HG03439 (cell line): ENCODE results near the gene ERBB2.

Experiments
- ATAC-seq: cut with Tn5 transposase; IDR thresholded peaks from one replicate; pipeline ENCODE4 v1.9.1; 2021; ENCODE audit warnings: mild to moderate bottlenecking, moderate library complexity; ENCODE audit not compliant: unreplicated experiment

The ERBB2 gene

DNA sequence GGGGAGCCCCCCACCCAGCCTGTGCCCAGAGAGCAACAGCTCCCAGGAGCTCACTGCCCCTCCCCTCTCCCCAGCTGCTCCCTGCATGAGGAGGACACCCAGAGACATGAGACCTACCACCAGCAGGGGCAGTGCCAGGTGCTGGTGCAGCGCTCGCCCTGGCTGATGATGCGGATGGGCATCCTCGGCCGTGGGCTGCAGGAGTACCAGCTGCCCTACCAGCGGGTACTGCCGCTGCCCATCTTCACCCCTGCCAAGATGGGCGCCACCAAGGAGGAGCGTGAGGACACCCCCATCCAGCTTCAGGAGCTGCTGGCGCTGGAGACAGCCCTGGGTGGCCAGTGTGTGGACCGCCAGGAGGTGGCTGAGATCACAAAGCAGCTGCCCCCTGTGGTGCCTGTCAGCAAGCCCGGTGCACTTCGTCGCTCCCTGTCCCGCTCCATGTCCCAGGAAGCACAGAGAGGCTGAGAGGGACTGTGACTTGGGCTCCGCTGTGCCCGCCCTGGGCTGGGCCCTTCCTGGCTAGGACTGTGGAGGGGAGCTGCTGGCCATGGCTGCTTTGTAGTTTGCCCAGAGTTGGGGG lies 34.1 kb upstream of the ERBB2 start:
- no peak for ATAC-seq

DNA sequence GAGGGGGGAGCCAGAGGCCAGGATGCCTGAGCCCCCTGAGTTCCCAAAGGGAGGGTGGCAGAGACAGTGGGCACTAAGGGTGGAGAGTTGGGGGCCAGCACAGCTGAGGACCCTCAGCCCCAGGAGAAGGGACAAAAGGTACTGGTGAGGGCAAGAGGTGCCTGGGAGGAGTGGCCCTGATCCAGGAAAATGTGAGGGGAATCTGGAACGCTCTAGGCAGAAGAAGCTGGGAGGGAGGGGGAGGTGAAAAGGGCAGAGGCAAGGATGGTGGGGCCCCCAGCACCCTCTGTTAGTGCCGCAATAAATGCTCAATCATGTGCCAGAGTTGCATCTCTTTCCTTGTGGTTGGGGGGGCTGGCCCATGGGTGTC lies 33.6 kb upstream of the ERBB2 start:
- no peak for ATAC-seq

DNA sequence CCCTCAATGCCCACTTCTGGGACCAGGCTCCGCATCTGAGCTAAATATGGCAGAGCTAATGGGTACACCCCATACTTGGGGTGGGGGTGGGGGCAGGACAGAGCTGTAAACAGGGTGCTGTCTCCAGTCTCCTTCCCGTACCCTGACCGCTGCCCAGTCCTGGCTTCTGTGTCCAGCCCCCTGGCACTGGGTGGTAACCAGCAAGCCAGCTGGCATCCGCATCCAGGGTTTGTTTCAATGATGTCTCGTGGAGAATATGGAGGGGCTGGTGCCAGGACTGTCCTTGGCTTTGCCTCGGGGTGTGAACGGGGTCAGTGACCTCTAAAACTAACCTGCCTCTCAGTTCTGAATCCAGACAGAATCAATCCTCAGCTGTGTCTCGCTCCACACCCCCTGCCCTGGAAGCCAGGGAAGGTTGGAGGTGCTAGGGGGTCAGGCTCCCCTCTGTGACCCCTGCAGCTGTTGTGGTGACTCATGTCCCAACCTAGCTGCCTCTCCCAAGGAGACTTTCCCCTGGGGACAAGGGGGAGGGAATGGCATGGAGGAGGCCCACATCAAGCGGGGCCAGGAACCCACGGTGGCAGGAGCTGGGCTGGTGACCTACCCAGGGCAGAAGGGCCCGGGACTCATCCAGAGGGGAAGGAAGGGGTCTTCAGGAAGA lies 33.1 kb upstream of the ERBB2 start:
- ATAC-seq = no peak

DNA sequence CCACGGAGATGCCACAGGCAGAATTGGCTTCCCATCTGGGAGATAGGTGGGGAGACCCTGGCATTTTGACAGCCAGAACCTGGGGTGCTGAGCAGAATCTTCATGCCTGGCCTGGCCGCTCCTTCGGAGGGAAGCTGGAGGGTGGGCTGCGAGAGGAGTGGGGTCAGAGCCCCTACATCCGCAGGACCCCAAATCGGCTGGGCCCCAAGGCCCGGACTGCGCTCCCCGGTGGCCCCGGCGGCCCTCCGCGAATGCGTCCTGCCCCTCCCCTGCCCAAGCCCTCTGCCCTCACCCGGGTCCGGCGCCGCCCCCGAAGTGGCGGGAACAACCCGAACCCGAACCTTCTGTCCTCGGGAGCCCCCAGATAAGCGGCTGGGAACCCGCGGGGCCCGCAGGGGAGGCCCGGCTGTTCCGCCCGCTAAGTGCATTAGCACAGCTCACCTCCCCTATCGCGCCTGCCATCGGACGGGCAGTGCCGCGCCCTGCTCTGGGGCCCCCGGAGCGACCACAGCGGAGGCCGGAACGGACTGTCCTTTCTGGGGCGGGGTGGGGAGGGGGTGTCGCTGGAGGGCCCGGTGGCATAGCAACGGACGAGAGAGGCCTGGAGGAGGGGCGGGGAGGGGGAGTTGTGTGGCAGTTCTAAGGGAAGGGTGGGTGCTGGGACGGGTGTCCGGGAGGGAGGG lies 32.5 kb upstream of the ERBB2 start:
- ATAC-seq = no peak

DNA sequence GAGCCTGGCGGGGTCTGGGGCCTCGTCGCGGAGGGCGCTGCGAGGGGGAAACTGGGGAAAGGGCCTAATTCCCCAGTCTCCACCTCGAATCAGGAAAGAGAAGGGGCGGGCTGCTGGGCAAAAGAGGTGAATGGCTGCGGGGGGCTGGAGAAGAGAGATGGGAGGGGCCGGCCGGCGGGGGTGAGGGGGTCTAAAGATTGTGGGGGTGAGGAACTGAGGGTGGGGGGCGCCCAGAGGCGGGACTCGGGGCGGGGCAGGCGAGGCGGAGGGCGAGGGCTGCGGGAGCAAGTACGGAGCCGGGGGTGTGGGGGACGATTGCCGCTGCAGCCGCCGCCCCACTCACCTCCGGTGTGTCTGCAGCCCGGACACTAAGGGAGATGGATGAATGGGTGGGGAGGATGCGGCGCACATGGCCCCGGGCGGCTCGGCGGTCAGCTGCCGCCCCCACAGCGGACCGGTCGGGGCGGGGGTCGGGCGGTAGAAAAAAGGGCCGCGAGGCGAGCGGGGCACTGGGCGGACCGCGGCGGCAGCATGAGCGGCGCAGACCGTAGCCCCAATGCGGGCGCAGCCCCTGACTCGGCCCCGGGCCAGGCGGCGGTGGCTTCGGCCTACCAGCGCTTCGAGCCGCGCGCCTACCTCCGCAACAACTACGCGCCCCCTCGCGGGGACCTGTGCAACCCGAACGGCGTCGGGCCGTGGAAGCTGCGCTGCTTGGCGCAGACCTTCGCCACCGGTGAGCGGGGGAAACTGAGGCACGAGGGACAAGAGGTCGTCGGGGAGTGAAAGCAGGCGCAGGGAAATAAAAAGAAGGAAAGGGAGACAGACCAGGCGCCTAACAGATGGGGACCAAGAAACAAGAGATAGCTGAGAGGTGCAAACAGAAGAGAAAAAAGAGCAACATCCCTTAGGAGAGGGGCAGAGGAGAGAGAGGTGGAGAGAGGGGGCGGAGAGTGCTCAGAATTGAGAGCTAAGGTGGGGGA lies 31.6 kb upstream of the ERBB2 start, which contains the start of gene PNMT:
PNMT (plus strand) TSS at position 509 of the 980 bp plus-strand sequence; CDS start at position 532, 23 bp downstream.
- ATAC-seq = no peak

DNA sequence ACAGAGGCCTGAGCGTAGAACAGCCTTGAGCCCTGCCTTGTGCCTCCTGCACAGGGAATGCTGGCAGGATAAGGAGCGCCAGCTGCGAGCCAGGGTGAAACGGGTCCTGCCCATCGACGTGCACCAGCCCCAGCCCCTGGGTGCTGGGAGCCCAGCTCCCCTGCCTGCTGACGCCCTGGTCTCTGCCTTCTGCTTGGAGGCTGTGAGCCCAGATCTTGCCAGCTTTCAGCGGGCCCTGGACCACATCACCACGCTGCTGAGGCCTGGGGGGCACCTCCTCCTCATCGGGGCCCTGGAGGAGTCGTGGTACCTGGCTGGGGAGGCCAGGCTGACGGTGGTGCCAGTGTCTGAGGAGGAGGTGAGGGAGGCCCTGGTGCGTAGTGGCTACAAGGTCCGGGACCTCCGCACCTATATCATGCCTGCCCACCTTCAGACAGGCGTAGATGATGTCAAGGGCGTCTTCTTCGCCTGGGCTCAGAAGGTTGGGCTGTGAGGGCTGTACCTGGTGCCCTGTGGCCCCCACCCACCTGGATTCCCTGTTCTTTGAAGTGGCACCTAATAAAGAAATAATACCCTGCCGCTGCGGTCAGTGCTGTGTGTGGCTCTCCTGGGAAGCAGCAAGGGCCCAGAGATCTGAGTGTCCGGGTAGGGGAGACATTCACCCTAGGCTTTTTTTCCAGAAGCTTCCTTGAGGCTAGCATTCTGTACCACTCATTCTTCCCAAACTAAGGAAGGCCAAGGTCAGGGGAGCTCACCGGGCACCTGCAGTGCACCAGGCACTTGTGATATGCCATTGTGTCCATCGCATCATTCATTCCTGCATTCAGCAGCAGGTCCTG lies 29.7 kb upstream of the ERBB2 start:
- no peak for ATAC-seq

DNA sequence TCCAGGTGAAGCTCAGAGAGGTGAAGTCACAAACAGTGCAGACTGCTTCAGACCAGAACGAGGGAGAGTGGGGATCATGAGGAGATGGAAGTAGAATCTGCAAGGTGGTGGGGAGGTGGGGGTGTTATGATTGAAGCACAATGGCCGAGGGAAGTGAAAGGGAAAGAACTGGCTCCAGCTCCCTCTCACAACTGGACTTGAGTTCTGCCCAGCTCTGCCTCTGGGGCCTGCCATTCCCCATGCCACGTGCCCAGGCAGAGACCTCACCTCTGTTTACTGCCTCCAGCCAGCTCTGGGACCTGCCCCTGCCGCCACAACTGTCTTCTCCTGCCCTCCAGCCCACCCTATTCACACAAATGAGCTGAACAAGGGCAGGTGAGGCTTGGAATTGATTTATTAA lies 29.1 kb upstream of the ERBB2 start:
- no peak for ATAC-seq

DNA sequence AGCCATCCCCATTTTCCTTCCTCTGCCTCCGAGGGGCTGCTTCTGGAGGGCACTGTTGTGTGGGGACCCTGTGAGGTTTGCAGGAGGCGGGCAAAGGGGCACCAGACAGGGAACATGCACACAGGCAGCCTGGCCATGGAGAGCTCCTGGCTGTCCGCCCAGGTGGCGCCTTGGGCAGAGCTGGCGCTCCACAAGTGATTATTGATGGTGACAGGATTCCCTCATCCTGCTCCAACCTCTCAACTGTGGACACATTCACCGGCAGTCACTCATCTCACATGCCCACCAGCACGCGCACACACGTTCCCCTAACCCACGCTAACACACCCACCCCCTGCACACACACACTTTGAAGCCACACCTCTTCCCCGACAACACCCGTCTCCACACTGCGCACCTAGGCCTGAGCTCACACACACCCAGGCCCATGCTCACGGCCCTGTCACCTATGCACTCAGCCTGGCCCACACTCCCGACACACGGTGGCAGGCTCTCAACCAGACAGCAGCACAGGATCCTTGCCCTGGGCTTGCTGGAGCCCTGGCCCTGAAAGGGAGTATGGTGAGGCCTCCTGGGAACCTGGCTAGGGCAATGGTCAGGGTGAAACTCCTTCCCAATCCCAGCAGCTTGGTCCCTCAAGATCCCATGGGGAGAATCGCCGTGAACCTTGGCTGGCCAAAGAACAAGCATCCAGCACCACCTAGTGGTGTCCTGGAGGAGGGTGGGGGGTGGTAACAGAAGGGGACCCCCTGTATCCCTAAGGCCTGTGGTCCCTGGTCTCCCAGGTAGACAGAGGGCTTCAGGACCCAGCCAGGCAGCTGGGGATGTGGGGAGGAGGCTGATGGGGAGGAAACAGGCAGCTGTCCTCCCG lies 28.0 kb upstream of the ERBB2 start:
- ATAC-seq = no peak

DNA sequence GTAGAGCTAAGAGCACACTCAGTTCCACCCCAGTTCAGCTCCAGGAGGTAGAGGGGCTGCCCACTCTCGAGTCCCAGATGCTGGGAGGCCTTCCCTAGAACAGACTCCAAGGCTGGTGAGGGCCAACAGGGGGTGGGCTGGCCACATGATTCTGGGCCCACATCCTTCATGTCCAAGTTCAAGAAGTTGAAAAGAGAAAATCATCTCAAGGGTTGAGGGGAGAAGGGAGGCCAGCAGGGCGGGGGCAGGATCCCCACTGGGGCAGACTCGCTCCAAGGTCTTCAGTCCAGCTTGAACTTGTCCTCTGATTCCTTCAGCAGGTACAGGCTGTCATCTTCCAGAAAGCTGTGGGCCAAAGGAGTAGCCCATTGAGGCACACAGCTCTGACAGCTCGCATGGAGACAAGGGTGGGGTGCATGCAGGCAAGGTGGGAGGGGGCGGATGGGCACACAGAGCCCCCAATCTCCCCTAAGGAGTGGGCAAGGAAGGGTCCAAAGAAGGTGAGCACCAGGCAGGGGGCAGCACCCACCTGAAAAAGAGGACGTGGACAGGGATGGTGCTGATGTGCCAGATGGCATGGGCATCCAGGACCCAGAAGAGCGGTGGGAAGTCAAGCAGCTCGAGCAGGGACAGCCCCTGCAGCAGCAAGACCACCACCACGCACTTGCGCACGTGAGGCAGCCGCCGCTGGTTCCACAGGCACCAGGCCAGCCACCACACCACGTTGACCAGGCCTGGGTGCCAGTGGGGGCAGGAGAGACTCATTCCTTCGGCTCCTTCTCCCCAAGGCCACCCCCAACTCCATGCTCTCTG lies 27.1 kb upstream of the ERBB2 start:
- no peak for ATAC-seq

DNA sequence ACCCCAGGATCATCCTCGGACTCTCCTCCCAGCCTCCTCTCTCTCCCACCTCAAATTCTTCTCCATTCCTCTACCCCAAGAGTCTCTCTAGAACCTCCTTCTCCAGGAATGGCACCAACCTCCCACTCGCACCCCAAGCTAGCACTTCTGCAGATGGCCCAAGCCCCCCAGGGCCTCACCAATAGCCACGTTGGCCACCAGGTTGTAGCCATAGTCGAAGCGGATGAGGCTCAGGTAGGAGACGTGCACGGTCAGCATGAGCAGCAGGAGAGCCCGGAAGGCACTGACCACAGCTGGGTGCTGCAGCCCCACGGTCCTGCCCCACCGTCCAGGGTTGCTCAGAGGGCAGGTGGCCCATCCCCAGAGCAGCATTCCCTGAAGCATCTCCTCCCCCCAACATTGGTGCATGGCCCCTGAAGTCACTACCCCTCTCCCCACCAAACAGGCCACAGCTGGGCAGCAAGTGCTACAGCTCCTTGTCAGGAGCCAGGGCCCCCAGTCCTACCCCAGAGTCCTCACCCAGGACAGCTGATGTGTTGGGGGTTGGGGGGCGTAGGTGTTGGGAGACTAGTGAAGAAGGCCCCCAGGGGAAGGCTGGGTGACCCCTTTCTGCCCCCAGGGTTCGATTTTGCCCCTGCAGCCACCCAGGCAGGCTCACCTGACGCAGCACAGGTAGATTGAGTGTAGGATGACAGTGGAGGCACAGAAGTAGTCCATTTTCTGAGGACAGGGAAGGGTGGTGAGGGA lies 26.4 kb upstream of the ERBB2 start:
- ATAC-seq = no peak

DNA sequence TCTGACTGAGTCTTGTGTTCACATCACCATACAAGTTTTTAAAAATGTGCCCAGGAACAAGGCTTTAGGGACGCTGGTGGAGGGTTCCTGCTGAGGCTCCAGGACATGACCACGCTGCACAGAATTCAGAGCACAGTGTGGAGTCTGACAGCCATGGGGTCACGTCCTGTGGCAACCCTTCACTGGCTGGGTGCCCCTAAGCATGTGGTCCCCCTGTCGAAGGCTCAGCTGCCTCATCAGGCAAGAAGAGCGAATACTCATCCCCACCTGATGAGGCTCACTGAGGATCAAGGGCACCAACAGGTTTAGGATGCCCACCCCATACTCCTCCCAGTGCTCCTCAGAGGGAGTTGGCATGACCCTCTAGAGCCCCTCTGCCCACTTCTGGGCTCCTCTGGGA lies 25.7 kb upstream of the ERBB2 start:
- no peak for ATAC-seq

DNA sequence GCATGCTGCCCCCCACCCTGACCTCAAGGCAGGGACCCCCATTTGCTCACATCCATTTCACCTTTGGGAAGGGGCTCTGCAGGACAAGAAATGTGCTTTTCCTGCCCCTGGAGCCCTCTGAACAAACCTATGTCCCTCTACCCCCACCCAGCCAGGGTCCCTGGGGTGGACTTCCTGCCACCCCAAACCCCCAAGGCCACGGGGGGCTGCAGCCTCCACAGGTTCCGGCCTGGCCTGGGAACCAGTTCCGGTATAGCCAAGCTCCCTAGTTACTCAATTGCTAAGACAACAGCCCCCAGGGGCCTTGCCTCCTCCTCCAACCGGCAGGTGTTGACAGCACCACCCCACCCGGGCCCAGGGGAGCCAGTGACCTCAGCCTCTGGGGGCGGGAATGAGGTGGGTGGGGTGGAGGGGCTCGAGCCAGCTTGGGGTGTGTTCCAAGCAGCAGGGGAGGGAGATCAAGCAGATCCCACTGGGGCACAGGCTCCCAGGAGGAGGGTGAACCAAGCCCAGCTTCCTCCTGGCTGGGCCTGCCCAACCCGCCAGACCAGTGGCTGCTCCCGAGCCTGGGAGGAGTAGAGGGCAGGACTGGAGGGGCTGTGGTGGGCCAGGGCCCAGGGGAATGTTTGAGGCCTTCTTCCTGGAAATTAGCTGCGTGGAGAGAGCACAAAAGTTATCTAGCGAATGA lies 25.0 kb upstream of the ERBB2 start:
- ATAC-seq = no peak

DNA sequence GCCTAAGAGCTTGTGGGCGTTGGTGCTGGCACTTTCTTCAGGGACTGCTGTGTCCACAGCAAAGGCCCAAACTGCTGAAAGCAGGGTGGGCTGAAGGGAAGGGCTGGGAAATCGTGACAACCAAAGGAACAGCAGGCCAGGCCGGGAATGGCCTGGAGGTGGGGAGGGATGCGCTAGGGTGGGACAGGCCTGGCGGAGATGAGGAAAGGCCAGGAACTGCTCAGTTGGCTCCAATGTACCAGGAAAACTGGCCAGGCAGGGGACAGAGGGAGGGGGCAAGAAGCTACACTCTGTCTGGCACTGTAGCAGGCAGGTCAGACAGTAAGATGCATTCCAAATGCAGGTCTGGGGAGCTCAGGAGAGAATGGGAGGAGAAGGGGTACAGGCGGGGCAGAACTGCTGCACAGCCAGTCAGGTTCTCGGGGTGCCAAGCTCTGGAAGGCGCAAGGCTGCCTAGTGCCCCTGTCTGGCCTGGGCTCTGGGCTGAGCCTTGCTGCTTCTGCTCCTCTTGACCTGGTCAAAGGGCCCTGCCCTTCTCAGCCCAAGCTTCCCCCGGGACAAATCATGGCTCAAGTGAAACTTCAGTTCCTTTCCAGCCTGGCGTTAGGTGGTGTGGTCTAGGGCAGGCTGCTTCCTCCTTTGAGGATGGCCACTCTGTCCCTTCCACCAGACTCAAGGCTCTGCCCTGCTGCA lies 24.3 kb upstream of the ERBB2 start:
- no peak for ATAC-seq

DNA sequence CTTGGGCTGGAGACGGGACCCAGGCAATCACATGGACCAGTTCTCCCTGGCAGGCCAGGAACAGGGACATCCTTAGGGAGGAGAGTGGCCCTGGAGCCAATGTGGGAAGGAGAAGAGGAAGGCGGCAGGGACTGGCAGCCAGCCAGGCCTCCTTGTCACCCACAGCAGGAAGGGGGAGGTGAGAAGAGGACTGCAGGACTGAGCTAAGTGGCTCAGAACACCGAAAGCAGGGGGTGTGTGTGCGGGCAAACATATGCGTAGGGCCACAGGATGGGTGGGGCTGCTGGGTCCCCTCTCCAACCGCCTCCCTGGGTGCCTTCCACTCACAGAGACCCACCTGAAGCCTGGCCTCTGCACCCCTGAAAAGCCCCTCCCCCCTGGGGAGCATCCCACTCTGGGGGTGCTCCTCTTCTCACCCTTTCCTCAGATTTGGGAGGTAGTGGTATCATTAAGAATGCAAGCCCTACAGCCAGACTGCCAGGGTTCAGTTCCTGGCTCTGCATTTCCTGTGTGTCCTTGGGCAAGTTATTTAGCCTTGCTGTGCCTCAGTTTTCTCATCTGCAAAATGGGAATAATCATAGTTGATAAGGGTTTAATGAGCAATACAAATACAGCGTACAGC lies 23.6 kb upstream of the ERBB2 start:
- no peak for ATAC-seq

DNA sequence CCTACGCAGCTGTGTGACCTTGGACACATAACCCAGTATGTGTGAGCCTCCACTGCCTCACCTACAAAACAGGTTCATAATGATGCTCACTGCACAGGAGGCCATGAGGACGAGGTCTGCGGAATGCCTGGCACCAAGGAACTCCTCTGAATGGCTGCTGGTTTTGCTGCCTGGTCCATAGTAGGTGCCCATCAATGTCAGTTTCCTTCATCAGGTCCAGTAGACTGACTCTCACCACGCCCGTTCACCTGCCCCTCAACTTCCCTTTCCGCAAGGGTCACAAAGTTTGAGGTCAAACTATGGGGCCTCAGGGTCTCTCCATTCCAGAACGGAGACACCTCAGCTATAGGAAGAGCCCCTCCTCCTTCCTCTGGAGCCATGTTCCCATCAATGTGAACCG lies 22.8 kb upstream of the ERBB2 start:
- no peak for ATAC-seq
